KMS-11 (cell line): ENCODE results near the gene SELENOO.

Experiments used
- H2AFZ ChIP-seq: fragments of 200-600 bp; sonication (generic); 2 replicates; pipeline ENCODE4 v1.6.1; 2016; ENCODE audit warnings: antibody characterized with exemption, mixed run types, low read depth
- H3K27ac ChIP-seq: fragments of 200-600 bp; sonication (generic); 2 replicates; pipeline ENCODE4 v1.6.1; 2016; ENCODE audit warnings: mild to moderate bottlenecking, mixed run types
- H3K27me3 ChIP-seq: fragments of 200-600 bp; sonication (generic); 2 replicates; pipeline ENCODE4 v1.6.1; 2017; ENCODE audit warnings: mild to moderate bottlenecking, low read depth, mixed run types, moderate library complexity; ENCODE audit not compliant: insufficient read depth
- H3K36me3 ChIP-seq: fragments of 200-600 bp; sonication (generic); 2 replicates; pipeline ENCODE4 v1.6.1; 2017; ENCODE audit warnings: mild to moderate bottlenecking, mixed run types; ENCODE audit not compliant: insufficient read depth
- H3K4me1 ChIP-seq: fragments of 200-600 bp; sonication (generic); 2 replicates; pipeline ENCODE4 v1.6.1; 2016; ENCODE audit warnings: mild to moderate bottlenecking, low read depth, mixed run types; ENCODE audit not compliant: poor library complexity, severe bottlenecking
- H3K4me2 ChIP-seq: fragments of 200-600 bp; sonication (generic); 2 replicates; pipeline ENCODE4 v1.7.0; 2016; ENCODE audit warnings: mild to moderate bottlenecking, mixed run types
- H3K4me3 ChIP-seq: fragments of 200-600 bp; sonication (generic); IDR thresholded peaks from 2 replicates; pipeline ENCODE4 v1.6.1; 2017; ENCODE audit warnings: low read depth, low read length, mixed read lengths; ENCODE audit not compliant: insufficient read depth
- H3K79me2 ChIP-seq: fragments of 200-600 bp; sonication (generic); 2 replicates; pipeline ENCODE4 v1.6.1; 2016; ENCODE audit warnings: low read depth, mixed run types; ENCODE audit not compliant: insufficient read depth
- H3K9ac ChIP-seq: fragments of 200-600 bp; sonication (generic); 2 replicates; pipeline ENCODE4 v1.6.1; 2016; ENCODE audit warnings: mild to moderate bottlenecking, mixed run types
- H4K20me1 ChIP-seq: fragments of 200-600 bp; sonication (generic); 2 replicates; pipeline ENCODE4 v1.6.1; 2016; ENCODE audit warnings: mild to moderate bottlenecking, mixed run types; ENCODE audit not compliant: insufficient read depth
- CTCF ChIP-seq: fragments of 200-600 bp; sonication (generic); conservative IDR thresholded peaks from 2 replicates; pipeline ENCODE4 v1.6.1; 2017; ENCODE audit warnings: low read depth, mild to moderate bottlenecking, antibody characterized with exemption, low read length, moderate library complexity, mixed read lengths

The SELENOO gene

GRCh38 chr22:50258361-50259292 is 57.8 kb downstream of the SELENOO start:
- H3K4me1 ChIP-seq, result peaks cover 10% of the 10 kb centered on the region
- H3K4me2 ChIP-seq, result no peak overlapping the region
- H3K79me2 ChIP-seq, result no peaks in the 10 kb centered on the region
- no peaks in the 10 kb centered on the region for H3K36me3 ChIP-seq
- no peak overlapping the region for H3K9ac ChIP-seq
- H3K27ac ChIP-seq, result no peak overlapping the region
- no peaks in the 10 kb centered on the region for H4K20me1 ChIP-seq
- no peak overlapping the region for H2AFZ ChIP-seq
- TF ChIP-seq CTCF, result no peak
- H3K4me3 ChIP-seq, result no peak overlapping the region
- no peaks in the 10 kb centered on the region for H3K27me3 ChIP-seq

- Histone ChIP-seq H3K9ac (no peak overlapping the region), H3K4me3 (no peak overlapping the region), H3K4me1 (peaks cover 10% of the 10 kb centered on the region), H3K79me2 (no peaks in the 10 kb centered on the region), H3K27me3 (no peaks in the 10 kb centered on the region), H2AFZ (no peak overlapping the region), H3K36me3 (no peaks in the 10 kb centered on the region), H3K4me2 (no peak overlapping the region), H3K27ac (no peak overlapping the region), H4K20me1 (no peaks in the 10 kb centered on the region)
- no peak for TF ChIP-seq CTCF
These were observed 58.5 kb downstream of the SELENOO start for GRCh38 chr22:50259302-50259701.

GRCh38 chr22:50260434-50260800 is 59.6 kb downstream of the SELENOO start:
- peak overlapping the region; percentile 60; the same call in 1 of the 2 replicates for H3K9ac ChIP-seq
- peaks cover 10% of the 10 kb centered on the region for H3K4me1 ChIP-seq
- no peak overlapping the region; the same call in 1 of the 2 replicates for H2AFZ ChIP-seq
- no peak for TF ChIP-seq CTCF
- no peaks in the 10 kb centered on the region for H4K20me1 ChIP-seq
- no peaks in the 10 kb centered on the region for H3K36me3 ChIP-seq
- H3K27me3 ChIP-seq, result no peaks in the 10 kb centered on the region
- peak overlapping the region; percentile 50; the same call in 1 of the 2 replicates for H3K4me2 ChIP-seq
- no peak overlapping the region for H3K27ac ChIP-seq
- no peaks in the 10 kb centered on the region for H3K79me2 ChIP-seq
- no peak overlapping the region for H3K4me3 ChIP-seq

- no peaks in the 10 kb centered on the region for H4K20me1 ChIP-seq
- no peak overlapping the region; the same call in 1 of the 2 replicates for H2AFZ ChIP-seq
- no peak overlapping the region for H3K4me3 ChIP-seq
- TF ChIP-seq CTCF, result no peak
- peaks cover 10% of the 10 kb centered on the region for H3K4me1 ChIP-seq
- H3K9ac ChIP-seq, result peak overlapping the region; percentile 60; the same call in 1 of the 2 replicates
- no peaks in the 10 kb centered on the region for H3K79me2 ChIP-seq
- H3K36me3 ChIP-seq, result no peaks in the 10 kb centered on the region
- H3K4me2 ChIP-seq, result peak overlapping the region; percentile 50; the same call in 1 of the 2 replicates
- no peaks in the 10 kb centered on the region for H3K27me3 ChIP-seq
- H3K27ac ChIP-seq, result no peak overlapping the region
These were observed 60.2 kb downstream of the SELENOO start for GRCh38 chr22:50260801-50261614.
